Loucy (cell line): Measurements from ENCODE around the gene SUPV3L1.

Experiments
- H2AFZ ChIP-seq: fragments of 200-600 bp; sonication (generic); 2 replicates; pipeline ENCODE4 v1.6.0; 2016; ENCODE audit warnings: antibody characterized with exemption, mild to moderate bottlenecking, low read length, moderate library complexity
- H3F3A ChIP-seq: fragments of 200-600 bp; 2 replicates; pipeline ENCODE4 v1.6.0; 2016; ENCODE audit warnings: antibody characterized with exemption, low read depth, mild to moderate bottlenecking
- H3K27me3 ChIP-seq: fragments of 200-600 bp; sonication (generic); 2 replicates; pipeline ENCODE4 v1.6.1; 2014; ENCODE audit warnings: low read length, mild to moderate bottlenecking; ENCODE audit not compliant: insufficient read depth, poor library complexity, severe bottlenecking
- H3K36me3 ChIP-seq: fragments of 200-600 bp; sonication (generic); 2 replicates; pipeline ENCODE4 v1.6.1; 2016; ENCODE audit warnings: low read length; ENCODE audit not compliant: insufficient read depth
- H3K4me1 ChIP-seq: fragments of 200-600 bp; sonication (generic); 2 replicates; pipeline ENCODE4 v1.5.1; 2014; ENCODE audit warnings: low read length, mild to moderate bottlenecking; ENCODE audit not compliant: insufficient read depth, poor library complexity, severe bottlenecking
- H3K4me2 ChIP-seq: fragments of 200-600 bp; sonication (generic); 2 replicates; pipeline ENCODE4 v1.6.0; 2014; ENCODE audit warnings: antibody characterized with exemption, low read length, low read depth, mild to moderate bottlenecking; ENCODE audit not compliant: poor library complexity, severe bottlenecking
- H3K4me3 ChIP-seq: fragments of 200-600 bp; sonication (generic); 2 replicates; pipeline ENCODE4 v1.5.1; 2014; ENCODE audit warnings: low read length, mild to moderate bottlenecking, mixed read lengths; ENCODE audit not compliant: poor library complexity, severe bottlenecking
- H3K79me2 ChIP-seq: fragments of 200-600 bp; sonication (generic); 2 replicates; pipeline ENCODE4 v1.6.1; 2014; ENCODE audit warnings: low read length; ENCODE audit not compliant: insufficient read depth
- H3K9ac ChIP-seq: fragments of 200-600 bp; sonication (generic); 2 replicates; pipeline ENCODE4 v1.6.0; 2014; ENCODE audit warnings: mild to moderate bottlenecking, low read depth, low read length, moderate library complexity; ENCODE audit not compliant: poor library complexity, severe bottlenecking
- H3K9me2 ChIP-seq: fragments of 200-600 bp; sonication (generic); replicated peaks from 2 replicates; pipeline ENCODE4 v1.6.1; 2016; ENCODE audit warnings: low read depth, low read length, mixed read lengths
- H3K9me3 ChIP-seq: fragments of 200-600 bp; sonication (generic); 2 replicates; pipeline ENCODE4 v1.6.1; 2014; ENCODE audit warnings: mild to moderate bottlenecking, antibody characterized with exemption, low read length, low read depth; ENCODE audit not compliant: insufficient read depth
- H4K20me1 ChIP-seq: fragments of 200-600 bp; sonication (generic); 2 replicates; pipeline ENCODE4 v1.6.0; 2014; ENCODE audit warnings: antibody characterized with exemption, low read length, mild to moderate bottlenecking; ENCODE audit not compliant: insufficient read depth, poor library complexity, severe bottlenecking
- CTCF ChIP-seq: fragments of 200-600 bp; sonication (generic); conservative IDR thresholded peaks from 2 replicates; pipeline ENCODE4 v1.5.1; 2014; ENCODE audit warnings: mild to moderate bottlenecking, antibody characterized with exemption, low read length
- EZH2phosphoT487 ChIP-seq: fragments of 200-600 bp; IDR thresholded peaks from 2 replicates; pipeline ENCODE4 v1.6.1; 2018; ENCODE audit warnings: antibody characterized with exemption, mild to moderate bottlenecking, moderate library complexity, borderline replicate concordance

SUPV3L1 gene

GRCh38 chr10:69253171-69253570, 73.1 kb downstream of the SUPV3L1 start:
- Histone ChIP-seq H2AFZ (no peak overlapping the region), H3K36me3 (no peaks in the 10 kb centered on the region), H3K79me2 (no peaks in the 10 kb centered on the region), H3K4me1 (no peaks in the 10 kb centered on the region), H3K9me2 (no peaks in the 10 kb centered on the region), H4K20me1 (no peaks in the 10 kb centered on the region), H3K27me3 (no peaks in the 10 kb centered on the region), H3K9me3 (no peaks in the 10 kb centered on the region), H3K9ac (no peak overlapping the region), H3K4me3 (no peak overlapping the region), H3K4me2 (no peak overlapping the region), H3F3A (no peaks in the 10 kb centered on the region)
- TF ChIP-seq CTCF (no peak), EZH2phosphoT487 (no peak)

- TF ChIP-seq EZH2phosphoT487 (no peak), CTCF (no peak)
- Histone ChIP-seq H4K20me1 (no peaks in the 10 kb centered on the region), H3K79me2 (no peaks in the 10 kb centered on the region), H3K36me3 (no peaks in the 10 kb centered on the region), H3F3A (no peaks in the 10 kb centered on the region), H3K9me3 (no peaks in the 10 kb centered on the region), H3K9me2 (no peaks in the 10 kb centered on the region), H3K9ac (no peak overlapping the region), H3K4me1 (no peaks in the 10 kb centered on the region), H3K27me3 (no peaks in the 10 kb centered on the region), H2AFZ (no peak overlapping the region), H3K4me2 (no peak overlapping the region), H3K4me3 (no peak overlapping the region)
Measured at GRCh38 chr10:69254877-69255276, 74.8 kb downstream of the SUPV3L1 start.
